Small intestine (tissue), 7 donors: Measurements from ENCODE around the gene PIK3R5. TPM values are rescaled to one million over a fixed set of nuclear protein-coding genes. Genes with fewer than 3 reads are reported as not detected.

Experiments
- DNase-seq, 2 donors: peaks; one replicate each; pipeline versions ENCODE4 v3.0.0 to v3.0.0-alpha.2; 2013
- FAIRE-seq: peaks from 2 replicates; lab custom pipeline; 2012; peaks lifted over from hg19 to GRCh38; lab: Jason Lieb, UNC
- H3K27ac ChIP-seq, 3 donors: one replicate each; pipeline ENCODE4 v1.5.1; 2013; ENCODE audit warnings: low read length in 2 of 3, mild to moderate bottlenecking in 2 of 3, control low read depth in 1 of 3, inconsistent platforms in 1 of 3, low read depth in 1 of 3, moderate library complexity in 1 of 3
- H3K27me3 ChIP-seq, 3 donors: one replicate each; pipeline ENCODE4 v1.6.1; 2013; ENCODE audit warnings: low read length in 3 of 3, inconsistent platforms in 1 of 3; ENCODE audit not compliant: control insufficient read depth in 3 of 3, insufficient read depth in 3 of 3
- H3K36me3 ChIP-seq, 3 donors: one replicate each; pipeline ENCODE4 v1.6.1; 2013; ENCODE audit warnings: low read length in 3 of 3, inconsistent platforms in 1 of 3, low read depth in 1 of 3, mild to moderate bottlenecking in 1 of 3, moderate library complexity in 1 of 3; ENCODE audit not compliant: control insufficient read depth in 3 of 3, insufficient read depth in 2 of 3
- H3K4me1 ChIP-seq, 3 donors: one replicate each; pipeline ENCODE4 v1.6.1; 2013; ENCODE audit warnings: low read length in 2 of 3, inconsistent platforms in 1 of 3, low read depth in 1 of 3, mild to moderate bottlenecking in 1 of 3, moderate library complexity in 1 of 3; ENCODE audit not compliant: control insufficient read depth in 3 of 3, insufficient read depth in 2 of 3
- H3K4me3 ChIP-seq, 3 donors: one replicate each; pipeline ENCODE4 v1.5.1; 2013; ENCODE audit warnings: low read length in 3 of 3, control low read depth in 1 of 3, inconsistent platforms in 1 of 3, low read depth in 1 of 3, mild to moderate bottlenecking in 1 of 3, moderate library complexity in 1 of 3
- H3K9me3 ChIP-seq, 2 donors: one replicate each; pipeline ENCODE4 v1.6.1; 2013; ENCODE audit warnings: low read depth in 1 of 2, low read length in 1 of 2; ENCODE audit not compliant: control insufficient read depth in 2 of 2, insufficient read depth in 1 of 2
- WGBS, 3 donors: extraction: QIAGEN DNeasy Blood & Tissue Kit; methylation state at CpG; one replicate each; pipeline ENCODE4 v1.1.7; 2013; 5-methylcytosine and 5-hydroxymethylcytosine counted together
- polyA plus RNA-seq, 4 donors: library from polyadenylated mRNA; stranded (reverse) in 3 of 4; unstranded in 1 of 4; fragments of 200-250 nt in 3 of 4; fragments of 120-200 nt in 1 of 4; gene quantifications; one replicate each; pipeline versions ENCODE4 v1.2.1 to v1.2.3, GENCODE V29; 2013
- donor health status: healthy with polysubstance abuse.
- donor health status: control.
- donor health status: control.
- donor health status: Bipolar disorder and iron deficiency.
- donor health status: healthy.

The PIK3R5 gene
- polyA plus RNA-seq, 4 donors, result 1.3 to 4.6 (median 3.0) TPM

- H3K36me3 ChIP-seq, result no peaks in the 10 kb centered on the region
- no peaks in the 10 kb centered on the region for H3K9me3 ChIP-seq
- H3K4me3 ChIP-seq, result peak overlapping the region in 2 of 3 donors; percentile 19 to 52
- peaks cover 10 to 52% (median 14%) of the 10 kb centered on the region in 3 donors for H3K27me3 ChIP-seq
- 8 to 28% (median 16%) methylated on average over 57 to 58 of the region's 58 CpGs for WGBS, 3 donors
- FAIRE-seq (no peak), DNase-seq (no peak)
- peaks cover 0 to 8% (median 3%) of the 10 kb centered on the region in 3 donors for H3K4me1 ChIP-seq
- no peak overlapping the region for H3K27ac ChIP-seq
These were observed 38.8 kb upstream of the PIK3R5 start for GRCh38 chr17:9004132-9004960.

DNA sequence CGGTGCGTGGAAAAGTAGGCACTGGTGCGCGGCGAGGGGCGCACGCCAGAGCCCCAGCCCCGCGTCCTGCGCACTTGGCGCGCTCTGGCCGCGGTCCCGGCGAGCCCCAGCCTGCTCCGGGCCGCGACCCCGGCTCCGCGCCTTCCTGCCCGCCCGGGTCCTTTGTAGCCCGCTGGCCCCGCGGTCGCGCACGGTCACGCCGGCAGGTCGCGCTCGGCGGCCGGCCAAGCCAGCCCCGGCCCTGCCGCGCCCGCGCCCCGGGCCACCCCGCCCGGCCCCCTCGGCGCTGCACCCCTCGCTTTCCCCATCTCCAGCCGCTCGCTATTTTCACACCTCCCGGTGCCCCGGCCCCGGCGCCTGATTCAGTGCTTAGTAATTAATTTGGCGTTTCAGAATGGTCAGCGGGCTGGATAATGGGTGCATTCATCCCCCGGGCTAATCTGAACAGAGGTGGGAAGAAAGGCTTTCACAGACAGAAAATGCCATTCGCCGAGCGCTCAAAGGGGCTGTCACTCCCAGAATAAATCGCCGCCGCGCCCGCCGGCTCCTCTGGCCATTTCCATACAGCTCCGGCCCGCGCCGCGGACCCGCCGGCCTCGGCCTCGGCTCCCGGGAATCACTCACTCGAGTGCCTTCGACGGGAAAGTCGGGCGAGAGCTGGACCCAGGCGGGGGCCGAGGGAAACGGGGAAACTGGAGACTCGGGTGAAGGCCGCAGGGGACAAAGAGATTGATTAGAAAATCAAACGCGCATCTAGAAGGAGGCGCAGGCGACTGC, 38.0 kb upstream of the PIK3R5 start:
- peak overlapping the region in 2 of 3 donors; percentile 19 to 52 for H3K4me3 ChIP-seq
- DNase-seq (no peak), FAIRE-seq (no peak)
- no peaks in the 10 kb centered on the region for H3K36me3 ChIP-seq
- no peaks in the 10 kb centered on the region for H3K9me3 ChIP-seq
- WGBS, 3 donors, result 1 to 2% (median 2%) methylated on average over 55 to 90 of the region's 90 CpGs
- H3K4me1 ChIP-seq, result peaks cover 0 to 8% (median 3%) of the 10 kb centered on the region in 3 donors
- H3K27ac ChIP-seq, result no peak overlapping the region
- peaks cover 10 to 52% (median 14%) of the 10 kb centered on the region in 3 donors for H3K27me3 ChIP-seq

GRCh38 chr17:9002606-9003354, 37.3 kb upstream of the PIK3R5 start:
- Histone ChIP-seq H3K36me3 (no peaks in the 10 kb centered on the region), H3K27me3 (peaks cover 10 to 50% (median 14%) of the 10 kb centered on the region in 3 donors), H3K9me3 (no peaks in the 10 kb centered on the region), H3K4me3 (peak overlapping the region in 1 of 3 donors; percentile 52), H3K4me1 (peaks cover 0 to 8% (median 3%) of the 10 kb centered on the region in 3 donors), H3K27ac (no peak overlapping the region)
- DNase-seq (peak in 1 of 2 donors; percentile 55), FAIRE-seq (no peak)
- 2 to 3% (median 2%) methylated on average over 43 to 69 of the region's 69 CpGs for WGBS, 3 donors

GRCh38 chr17:9002227-9002605, 36.7 kb upstream of the PIK3R5 start:
- no peak for DNase-seq
- WGBS, 3 donors, result 18 to 28% (median 18%) methylated on average over 15 of the region's 15 CpGs
- peaks cover 0 to 8% (median 3%) of the 10 kb centered on the region in 3 donors for H3K4me1 ChIP-seq
- no peaks in the 10 kb centered on the region for H3K36me3 ChIP-seq
- H3K27ac ChIP-seq, result no peak overlapping the region
- no peaks in the 10 kb centered on the region for H3K9me3 ChIP-seq
- H3K27me3 ChIP-seq, result peaks cover 10 to 47% (median 14%) of the 10 kb centered on the region in 3 donors
- no peak overlapping the region for H3K4me3 ChIP-seq
- FAIRE-seq, result no peak

GRCh38 chr17:9001559-9001958, 36.1 kb upstream of the PIK3R5 start:
- FAIRE-seq (no peak), DNase-seq (no peak)
- 27 to 56% (median 48%) methylated on average over 3 of the region's 3 CpGs for whole genome bisulfite sequencing, 3 donors
- peaks cover 10 to 44% (median 14%) of the 10 kb centered on the region in 3 donors for H3K27me3 ChIP-seq
- no peaks in the 10 kb centered on the region for H3K36me3 ChIP-seq
- H3K27ac ChIP-seq, result no peak overlapping the region
- H3K9me3 ChIP-seq, result no peaks in the 10 kb centered on the region
- H3K4me1 ChIP-seq, result peaks cover 0 to 8% (median 3%) of the 10 kb centered on the region in 3 donors
- H3K4me3 ChIP-seq, result no peak overlapping the region

DNA sequence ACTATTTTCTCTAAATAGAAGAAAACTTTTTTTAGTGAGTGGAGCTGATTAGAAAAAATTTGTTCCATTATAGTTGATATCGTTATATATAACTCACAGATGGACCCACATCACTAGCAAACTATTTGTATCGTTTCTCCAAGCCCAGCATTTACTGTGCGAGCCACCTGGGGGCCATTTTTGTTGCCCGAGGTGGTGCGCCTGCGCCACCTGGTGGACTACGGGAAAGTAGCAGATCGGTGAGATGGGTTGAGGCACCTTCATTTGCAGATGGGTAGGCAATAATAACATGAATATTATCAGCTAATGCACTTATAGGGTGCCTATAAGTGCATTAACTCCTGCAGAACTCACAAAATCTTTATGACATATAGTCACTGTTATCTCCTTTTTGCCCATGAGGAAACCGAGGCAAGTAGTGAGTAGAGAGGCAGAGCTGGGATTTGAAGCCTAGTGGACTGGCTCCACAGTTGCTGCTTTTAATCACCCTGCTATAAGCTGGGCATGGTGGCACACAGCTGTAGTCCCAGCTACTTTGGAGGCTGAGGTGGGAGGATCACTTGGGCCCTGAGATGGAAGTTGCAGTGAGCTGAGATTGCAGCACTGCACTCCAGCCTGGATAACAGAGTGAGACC, 32.6 kb upstream of the PIK3R5 start:
- FAIRE-seq, result no peak
- H3K36me3 ChIP-seq, result no peaks in the 10 kb centered on the region

GRCh38 chr17:8995711-8996110, 30.2 kb upstream of the PIK3R5 start:
- Histone ChIP-seq H3K27ac (no peak overlapping the region), H3K9me3 (no peaks in the 10 kb centered on the region), H3K4me1 (no peaks in the 10 kb centered on the region), H3K36me3 (no peaks in the 10 kb centered on the region), H3K27me3 (no peaks in the 10 kb centered on the region), H3K4me3 (no peak overlapping the region)
- DNase-seq (no peak), FAIRE-seq (no peak)
- 83 to 89% (median 88%) methylated on average over 7 of the region's 7 CpGs for WGBS, 3 donors

More for the DNA sequence above, 32.6 kb upstream of the PIK3R5 start:
- no peak overlapping the region for H3K27ac ChIP-seq
- H3K4me1 ChIP-seq, result peaks cover 0 to 3% (median 0%) of the 10 kb centered on the region in 3 donors
- H3K27me3 ChIP-seq, result peaks cover 0 to 12% (median under 1%) of the 10 kb centered on the region in 3 donors
- H3K9me3 ChIP-seq, result no peaks in the 10 kb centered on the region
- 5 to 11% (median 9%) methylated on average over 9 of the region's 9 CpGs for WGBS, 3 donors
- H3K4me3 ChIP-seq, result no peak overlapping the region
- DNase-seq, result peak; percentile 61 to 67
